SH-SY5Y (cell line): ENCODE results near the gene NPEPL1.

Experiments
- GATA2 ChIP-seq: IDR thresholded peaks from 2 replicates; pipeline ENCODE4 v1.6.1; 2011; ENCODE audit warnings: mild to moderate bottlenecking, low read depth, low read length
- GATA3 ChIP-seq: IDR thresholded peaks from 2 replicates; pipeline ENCODE4 v1.6.1; 2011; ENCODE audit warnings: low read depth, mild to moderate bottlenecking, low read length, moderate library complexity

DNA sequence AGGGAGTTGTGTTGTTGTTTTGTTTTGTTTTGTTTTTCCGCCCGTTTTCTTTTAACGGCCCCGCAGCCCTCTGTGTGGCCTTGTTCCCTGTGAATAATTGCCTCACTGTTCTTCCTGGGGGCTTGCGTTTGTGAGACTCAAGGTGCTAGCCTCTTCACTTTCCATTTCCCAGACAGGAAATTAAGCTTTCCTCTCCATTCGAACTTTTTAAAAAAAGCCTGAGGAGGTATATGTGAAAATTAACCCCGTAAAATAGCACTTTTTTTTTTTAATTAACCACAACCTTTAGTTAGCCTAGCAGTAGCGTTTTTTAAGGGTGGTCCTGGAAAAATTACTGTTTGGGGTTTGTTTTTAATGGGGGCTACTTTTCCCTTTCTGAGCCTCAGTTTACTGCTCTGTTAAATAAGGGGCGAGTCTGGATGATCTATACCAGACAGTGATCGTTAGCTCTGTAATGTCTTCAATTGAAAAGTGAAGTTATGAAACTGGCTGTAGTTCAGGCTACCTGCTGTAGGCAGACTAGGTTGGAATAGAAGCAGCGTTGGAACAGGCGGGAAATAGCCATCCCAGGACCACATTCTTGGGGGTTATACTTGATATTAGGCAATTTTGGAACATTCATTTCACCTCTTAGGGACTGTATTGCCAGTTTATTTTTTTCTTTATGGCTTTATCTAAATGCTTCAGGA is 39.9 kb upstream of the NPEPL1 start:
- TF ChIP-seq GATA2 (no peak), GATA3 (no peak)
